ENCODE results near the gene ANKRD10.

Gene ANKRD10

DNA sequence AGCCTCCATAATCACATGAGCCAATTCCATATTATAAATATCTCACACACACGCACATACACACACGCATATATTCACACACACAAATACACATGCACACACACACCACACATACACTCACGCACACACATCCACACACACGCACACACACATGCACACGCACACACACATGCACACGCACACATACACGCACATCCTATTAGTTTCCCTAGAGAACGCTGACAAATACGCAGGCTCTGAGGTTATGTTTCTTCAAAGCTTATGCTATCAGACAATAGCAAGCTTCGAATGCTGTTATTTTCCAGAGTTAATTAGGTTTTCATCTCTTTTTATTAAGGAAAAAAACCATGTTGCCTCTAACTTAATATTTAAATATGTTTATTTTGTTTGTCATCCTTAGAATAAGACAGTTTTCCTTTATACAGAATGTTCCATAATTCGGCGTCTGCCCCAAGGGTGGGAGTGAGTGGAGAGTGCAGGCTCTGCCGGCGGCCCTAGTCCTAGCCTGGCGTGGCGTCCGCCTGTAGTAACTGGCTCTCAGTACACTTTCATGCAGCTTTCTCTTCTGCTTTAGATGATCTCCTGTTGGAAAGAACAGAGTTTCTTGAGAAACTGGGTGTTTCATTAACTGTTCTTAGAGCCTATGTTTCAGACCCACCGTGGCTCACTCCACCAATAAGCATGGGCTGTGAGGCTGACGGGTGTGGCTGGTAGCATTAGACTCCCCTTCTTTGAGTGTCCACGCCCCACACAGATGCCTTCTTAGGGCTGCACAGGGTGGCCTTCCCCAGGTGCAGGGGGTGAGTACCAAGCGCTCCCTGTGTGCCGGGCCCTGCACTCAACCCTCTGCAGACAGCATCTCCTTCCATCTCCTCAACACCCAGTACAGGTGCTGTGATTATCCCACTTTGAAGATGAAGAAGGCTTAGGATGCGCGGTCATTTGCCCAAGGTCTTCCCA is 30.4 kb upstream of the ANKRD10 start:
- Histone ChIP-seq H3K9me3 (ENCODE audit: control insufficient read depth in 2 of 2, low read length in 2 of 2) (no peaks in the 10 kb centered on the region), H3K36me3 (ENCODE audit: control insufficient read depth in 2 of 2, insufficient read depth in 2 of 2, low read length in 2 of 2) (no peaks in the 10 kb centered on the region), H3K27me3 (ENCODE audit: control insufficient read depth in 1 of 2, insufficient read depth in 2 of 2, low read length in 2 of 2) (no peaks in the 10 kb centered on the region), H3K4me3 (ENCODE audit: low read length in 2 of 2) (no peak overlapping the region), H3K4me1 (ENCODE audit: control insufficient read depth, insufficient read depth, low read length) (no peaks in the 10 kb centered on the region), H3K9ac (ENCODE audit: low read length in 2 of 2) (no peak overlapping the region), H3K27ac (ENCODE audit: low read length) (no peak overlapping the region)

DNA sequence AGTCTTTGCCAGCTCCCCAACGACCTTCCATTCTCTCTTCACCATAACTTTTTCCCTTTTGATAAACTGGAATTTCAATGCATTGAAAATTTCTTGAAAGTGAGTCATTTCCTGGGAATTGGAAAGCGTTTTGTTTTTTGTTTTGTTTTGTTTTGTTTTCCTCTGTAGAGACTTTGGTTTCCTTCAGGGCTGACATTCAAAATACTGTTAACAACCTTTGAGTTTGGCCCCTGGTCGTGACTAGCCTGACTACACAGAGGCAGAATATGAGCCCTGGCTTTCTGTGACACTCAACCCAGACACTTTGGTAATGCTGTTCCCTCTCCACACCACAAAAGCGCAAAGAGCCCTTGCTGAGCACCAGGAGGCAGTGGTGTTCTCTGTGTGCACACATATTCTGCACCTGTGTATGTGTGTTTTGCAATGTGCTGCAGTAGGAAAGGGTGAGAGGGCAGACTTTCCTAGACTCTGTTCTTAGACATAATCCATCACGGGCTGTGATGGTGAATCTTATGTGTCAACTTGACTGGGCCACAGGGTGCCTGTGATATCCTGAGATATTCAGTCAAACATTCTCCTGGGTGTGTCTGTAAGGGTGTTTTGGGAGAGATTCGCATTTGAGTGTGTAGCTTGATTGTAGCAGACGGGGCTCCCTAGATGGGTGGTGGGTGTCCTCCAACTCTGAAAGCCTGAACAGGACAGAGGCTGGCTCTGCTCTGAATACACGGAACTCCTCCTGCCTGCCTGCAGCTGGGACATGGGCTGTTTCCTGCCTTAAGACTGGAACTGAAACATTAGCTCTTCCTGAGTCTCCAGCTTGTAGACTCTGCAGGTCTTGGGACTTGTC is 29.5 kb upstream of the ANKRD10 start:
- H3K4me3 ChIP-seq (ENCODE audit: low read length in 2 of 2) = no peak overlapping the region
- H3K27ac ChIP-seq (ENCODE audit: low read length) = no peak overlapping the region
- H3K9ac ChIP-seq (ENCODE audit: low read length in 2 of 2) = no peak overlapping the region
- no peaks in the 10 kb centered on the region for H3K27me3 ChIP-seq (ENCODE audit: control insufficient read depth in 1 of 2, insufficient read depth in 2 of 2, low read length in 2 of 2)
- H3K9me3 ChIP-seq (ENCODE audit: control insufficient read depth in 2 of 2, low read length in 2 of 2) = no peaks in the 10 kb centered on the region
- H3K4me1 ChIP-seq (ENCODE audit: control insufficient read depth, insufficient read depth, low read length) = no peaks in the 10 kb centered on the region
- no peaks in the 10 kb centered on the region for H3K36me3 ChIP-seq (ENCODE audit: control insufficient read depth in 2 of 2, insufficient read depth in 2 of 2, low read length in 2 of 2)

DNA sequence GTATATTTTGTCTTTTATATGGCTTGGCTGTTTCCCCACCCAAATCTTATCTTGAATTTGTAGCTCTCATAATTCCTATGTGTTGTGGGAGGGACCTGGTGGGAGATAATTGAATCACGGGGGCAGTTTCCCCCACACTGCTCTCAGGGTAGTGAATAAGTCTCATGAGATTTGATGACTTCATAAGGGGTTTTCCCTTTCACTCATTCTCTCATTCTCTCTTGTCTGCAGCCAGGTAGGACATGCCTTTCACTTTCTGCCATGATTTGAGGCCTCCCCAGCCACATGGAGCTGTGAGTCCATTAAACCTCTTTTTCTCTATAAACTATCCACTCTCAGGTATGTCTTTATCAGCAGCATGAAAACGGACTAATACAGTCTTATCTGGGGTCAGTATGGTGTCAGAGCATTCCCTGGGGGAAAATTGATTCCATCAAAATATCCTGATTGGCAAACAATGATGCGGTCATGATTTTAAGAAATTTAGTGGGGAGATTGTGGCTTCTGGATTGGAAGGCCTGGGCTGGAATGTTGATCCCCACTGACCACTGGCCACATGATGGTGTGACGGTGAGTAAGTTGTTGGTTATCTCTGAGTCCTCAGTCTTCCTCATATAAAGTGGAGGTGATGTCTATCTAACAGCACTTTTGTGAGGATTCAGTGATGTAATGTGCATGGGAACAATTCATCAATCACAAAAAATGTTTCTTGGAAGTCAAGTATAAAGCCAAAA is 27.5 kb upstream of the ANKRD10 start:
- no peak overlapping the region for H3K9ac ChIP-seq (ENCODE audit: low read length in 2 of 2)
- H3K36me3 ChIP-seq (ENCODE audit: control insufficient read depth in 2 of 2, insufficient read depth in 2 of 2, low read length in 2 of 2) = no peaks in the 10 kb centered on the region
- H3K27me3 ChIP-seq (ENCODE audit: control insufficient read depth in 1 of 2, insufficient read depth in 2 of 2, low read length in 2 of 2) = no peaks in the 10 kb centered on the region
- H3K4me3 ChIP-seq (ENCODE audit: low read length in 2 of 2) = no peak overlapping the region
- no peaks in the 10 kb centered on the region for H3K4me1 ChIP-seq (ENCODE audit: control insufficient read depth, insufficient read depth, low read length)
- H3K27ac ChIP-seq (ENCODE audit: low read length) = no peak overlapping the region
- H3K9me3 ChIP-seq (ENCODE audit: control insufficient read depth in 2 of 2, low read length in 2 of 2) = no peaks in the 10 kb centered on the region

DNA sequence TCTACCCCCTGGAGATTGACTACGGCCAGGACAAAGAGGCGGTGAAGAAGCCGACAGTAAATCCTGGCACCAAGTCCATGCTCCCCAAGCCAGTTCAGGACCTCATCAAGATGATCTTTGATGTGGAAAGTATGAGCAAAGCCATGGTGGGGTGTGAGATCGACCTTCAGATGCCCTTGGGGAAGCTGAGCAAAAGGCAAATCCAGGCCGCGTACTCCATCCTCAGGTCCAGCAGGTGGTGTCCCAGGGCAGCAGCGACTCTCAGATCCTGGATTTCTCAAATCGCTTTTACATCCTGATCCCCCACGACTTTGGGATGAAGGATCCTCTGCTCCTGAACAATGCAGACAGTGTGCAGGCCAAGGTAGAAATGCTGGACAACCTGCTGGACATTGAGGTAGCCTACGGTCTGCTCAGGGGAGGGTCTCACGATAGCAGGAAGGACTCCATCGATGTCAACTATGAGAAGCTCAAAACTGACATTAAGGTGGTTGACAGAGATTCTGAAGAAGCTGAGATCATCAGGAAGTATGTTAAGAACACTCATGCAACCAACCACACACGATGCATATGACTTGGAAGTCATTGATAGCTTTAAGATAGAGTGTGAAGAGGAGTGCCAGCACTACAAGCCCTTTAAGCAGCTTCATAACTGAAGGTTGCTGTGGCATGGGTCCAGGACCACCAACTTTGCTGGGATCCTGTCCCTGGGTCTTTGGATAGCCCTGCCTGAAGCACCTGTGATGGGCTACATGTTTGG is 24.0 kb upstream of the ANKRD10 start:
- no peaks in the 10 kb centered on the region for H3K4me1 ChIP-seq (ENCODE audit: control insufficient read depth, insufficient read depth, low read length)
- no peak overlapping the region for H3K4me3 ChIP-seq (ENCODE audit: low read length in 2 of 2)
- H3K27ac ChIP-seq (ENCODE audit: low read length) = no peak overlapping the region
- no peak overlapping the region for H3K9ac ChIP-seq (ENCODE audit: low read length in 2 of 2)
- H3K36me3 ChIP-seq (ENCODE audit: control insufficient read depth in 2 of 2, insufficient read depth in 2 of 2, low read length in 2 of 2) = no peaks in the 10 kb centered on the region
- H3K9me3 ChIP-seq (ENCODE audit: control insufficient read depth in 2 of 2, low read length in 2 of 2) = peaks cover 5 to 9% of the 10 kb centered on the region in 2 donors
- no peaks in the 10 kb centered on the region for H3K27me3 ChIP-seq (ENCODE audit: control insufficient read depth in 1 of 2, insufficient read depth in 2 of 2, low read length in 2 of 2)

DNA sequence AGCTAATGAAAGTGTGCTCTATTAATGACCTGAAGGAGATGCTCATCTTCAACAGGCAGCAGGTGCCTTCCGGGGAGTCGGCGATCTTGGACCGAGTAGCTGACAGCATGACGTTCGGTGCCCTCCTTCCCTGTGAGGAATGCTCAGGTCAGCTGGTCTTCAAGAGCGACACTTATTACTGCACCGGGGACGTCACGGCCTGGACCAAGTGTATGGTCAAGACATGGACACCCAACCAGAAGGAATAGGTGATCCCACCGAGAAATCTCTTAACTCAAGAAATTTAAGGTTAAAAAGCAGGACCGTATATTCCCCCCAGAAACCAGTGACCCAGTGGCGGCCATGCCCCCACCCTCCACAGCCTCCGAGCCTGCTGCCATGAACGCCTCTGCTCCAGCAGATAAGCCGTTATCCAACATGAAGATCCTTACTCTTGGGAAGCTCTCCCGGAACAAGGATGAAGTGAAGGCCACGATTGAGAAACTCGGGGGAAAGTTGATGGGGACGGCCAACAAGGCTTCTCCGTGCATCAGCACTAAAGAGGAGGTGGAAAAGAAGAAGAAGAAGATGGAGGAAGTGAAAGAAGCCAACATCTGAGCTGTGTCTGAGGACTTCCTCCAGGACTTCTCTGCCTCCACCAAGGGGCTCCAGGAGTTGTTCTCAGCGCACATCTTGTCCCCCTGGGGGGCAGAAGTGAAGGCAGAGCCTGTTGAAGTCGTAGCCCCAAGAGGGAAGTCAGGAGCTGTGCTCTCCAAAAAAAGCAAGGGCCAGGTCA is 22.8 kb upstream of the ANKRD10 start:
- H3K9me3 ChIP-seq (ENCODE audit: control insufficient read depth in 2 of 2, low read length in 2 of 2) = peaks cover 11 to 16% of the 10 kb centered on the region in 2 donors
- H3K36me3 ChIP-seq (ENCODE audit: control insufficient read depth in 2 of 2, insufficient read depth in 2 of 2, low read length in 2 of 2) = no peaks in the 10 kb centered on the region
- H3K4me3 ChIP-seq (ENCODE audit: low read length in 2 of 2) = no peak overlapping the region
- H3K9ac ChIP-seq (ENCODE audit: low read length in 2 of 2) = no peak overlapping the region
- H3K27me3 ChIP-seq (ENCODE audit: control insufficient read depth in 1 of 2, insufficient read depth in 2 of 2, low read length in 2 of 2) = peaks cover 0 to 2% of the 10 kb centered on the region in 2 donors
- no peak overlapping the region for H3K27ac ChIP-seq (ENCODE audit: low read length)
- no peaks in the 10 kb centered on the region for H3K4me1 ChIP-seq (ENCODE audit: control insufficient read depth, insufficient read depth, low read length)

DNA sequence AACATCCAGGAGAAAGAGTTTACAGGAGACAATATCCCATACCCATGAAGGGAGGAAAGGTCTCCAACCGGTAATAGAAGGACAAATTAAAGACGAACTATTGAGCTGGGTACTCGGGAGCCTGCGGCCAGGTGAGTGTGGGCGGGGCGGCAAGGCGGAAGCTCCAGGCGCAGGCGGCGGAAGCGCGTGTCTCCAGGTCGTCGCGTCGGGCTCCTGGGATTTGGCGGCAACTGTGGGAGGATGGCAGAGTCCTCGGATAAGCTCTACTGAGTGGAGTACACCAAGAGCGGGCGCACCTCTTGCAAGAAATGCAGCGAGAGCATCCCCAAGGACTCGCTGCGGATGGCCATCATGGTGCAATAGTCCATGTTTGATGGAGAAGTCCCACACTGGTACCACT is 21.6 kb upstream of the ANKRD10 start:
- H3K36me3 ChIP-seq (ENCODE audit: control insufficient read depth in 2 of 2, insufficient read depth in 2 of 2, low read length in 2 of 2) = no peaks in the 10 kb centered on the region
- H3K4me3 ChIP-seq (ENCODE audit: low read length in 2 of 2) = no peak overlapping the region
- H3K4me1 ChIP-seq (ENCODE audit: control insufficient read depth, insufficient read depth, low read length) = no peaks in the 10 kb centered on the region
- peaks cover 11 to 17% of the 10 kb centered on the region in 2 donors for H3K9me3 ChIP-seq (ENCODE audit: control insufficient read depth in 2 of 2, low read length in 2 of 2)
- no peak overlapping the region for H3K27ac ChIP-seq (ENCODE audit: low read length)
- peaks cover 0 to 4% of the 10 kb centered on the region in 2 donors for H3K27me3 ChIP-seq (ENCODE audit: control insufficient read depth in 1 of 2, insufficient read depth in 2 of 2, low read length in 2 of 2)
- no peak overlapping the region for H3K9ac ChIP-seq (ENCODE audit: low read length in 2 of 2)

DNA sequence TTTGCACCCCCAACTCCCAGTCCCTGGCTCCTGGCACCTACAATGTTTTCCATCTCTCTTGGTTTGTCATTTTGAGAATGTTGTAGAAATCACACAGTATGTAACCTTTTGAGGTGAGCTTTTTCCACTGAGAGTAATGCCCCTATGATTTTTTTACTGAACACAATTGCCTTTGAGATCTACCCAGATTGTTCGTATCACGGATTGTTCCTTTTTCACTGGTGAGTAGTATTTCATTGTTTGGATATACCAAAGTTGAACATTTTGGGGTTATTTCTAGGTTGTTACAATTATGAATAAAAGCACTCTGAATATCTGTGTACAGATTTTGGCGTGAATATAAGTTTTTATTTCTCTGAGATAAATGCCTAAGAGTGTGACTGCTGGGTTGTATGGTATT is 17.7 kb upstream of the ANKRD10 start:
- H3K27ac ChIP-seq (ENCODE audit: low read length) = no peak overlapping the region
- H3K36me3 ChIP-seq (ENCODE audit: control insufficient read depth in 2 of 2, insufficient read depth in 2 of 2, low read length in 2 of 2) = no peaks in the 10 kb centered on the region
- H3K9me3 ChIP-seq (ENCODE audit: control insufficient read depth in 2 of 2, low read length in 2 of 2) = peaks cover 13 to 17% of the 10 kb centered on the region in 2 donors
- no peaks in the 10 kb centered on the region for H3K4me1 ChIP-seq (ENCODE audit: control insufficient read depth, insufficient read depth, low read length)
- H3K9ac ChIP-seq (ENCODE audit: low read length in 2 of 2) = no peak overlapping the region
- no peak overlapping the region for H3K4me3 ChIP-seq (ENCODE audit: low read length in 2 of 2)
- H3K27me3 ChIP-seq (ENCODE audit: control insufficient read depth in 1 of 2, insufficient read depth in 2 of 2, low read length in 2 of 2) = peaks cover 3 to 4% of the 10 kb centered on the region in 2 donors

DNA sequence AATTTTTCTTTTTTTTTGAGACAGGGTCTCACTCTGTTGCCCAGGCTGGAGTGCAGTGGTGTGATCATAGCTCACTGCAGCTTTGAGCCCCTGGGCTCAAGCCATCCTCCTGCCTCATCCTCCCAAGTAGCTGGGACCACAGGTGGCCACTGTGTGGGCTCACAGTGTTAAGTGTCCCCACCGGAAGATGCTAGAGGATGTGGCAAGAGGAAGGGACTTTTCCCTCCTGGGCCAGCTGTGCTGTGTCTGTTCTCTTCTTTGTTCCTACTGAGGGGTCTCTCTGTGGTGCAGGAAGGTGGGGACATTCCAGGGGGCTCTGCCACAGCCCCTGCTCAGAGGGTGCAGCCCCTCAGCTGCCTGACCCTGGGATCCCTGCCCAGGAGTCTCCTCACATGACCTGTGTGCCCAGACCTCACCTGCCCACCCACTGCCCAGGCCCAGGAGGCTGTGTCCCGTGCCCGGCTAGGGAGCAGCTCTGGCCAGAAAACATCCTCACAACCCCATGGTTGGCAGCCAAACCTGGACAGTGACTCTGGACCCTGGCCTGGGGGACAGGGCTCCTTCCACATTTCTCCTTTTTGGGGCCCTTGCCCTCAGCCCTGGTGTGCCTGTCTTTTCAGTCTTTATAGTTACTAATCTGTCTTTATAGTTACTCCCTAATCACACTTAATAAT is 14.4 kb upstream of the ANKRD10 start:
- Histone ChIP-seq H3K4me1 (ENCODE audit: control insufficient read depth, insufficient read depth, low read length) (no peaks in the 10 kb centered on the region), H3K9me3 (ENCODE audit: control insufficient read depth in 2 of 2, low read length in 2 of 2) (peaks cover 8 to 14% of the 10 kb centered on the region in 2 donors), H3K4me3 (ENCODE audit: low read length in 2 of 2) (no peak overlapping the region), H3K9ac (ENCODE audit: low read length in 2 of 2) (no peak overlapping the region), H3K36me3 (ENCODE audit: control insufficient read depth in 2 of 2, insufficient read depth in 2 of 2, low read length in 2 of 2) (no peaks in the 10 kb centered on the region), H3K27ac (ENCODE audit: low read length) (no peak overlapping the region), H3K27me3 (ENCODE audit: control insufficient read depth in 1 of 2, insufficient read depth in 2 of 2, low read length in 2 of 2) (peaks cover 4 to 7% of the 10 kb centered on the region in 2 donors)

DNA sequence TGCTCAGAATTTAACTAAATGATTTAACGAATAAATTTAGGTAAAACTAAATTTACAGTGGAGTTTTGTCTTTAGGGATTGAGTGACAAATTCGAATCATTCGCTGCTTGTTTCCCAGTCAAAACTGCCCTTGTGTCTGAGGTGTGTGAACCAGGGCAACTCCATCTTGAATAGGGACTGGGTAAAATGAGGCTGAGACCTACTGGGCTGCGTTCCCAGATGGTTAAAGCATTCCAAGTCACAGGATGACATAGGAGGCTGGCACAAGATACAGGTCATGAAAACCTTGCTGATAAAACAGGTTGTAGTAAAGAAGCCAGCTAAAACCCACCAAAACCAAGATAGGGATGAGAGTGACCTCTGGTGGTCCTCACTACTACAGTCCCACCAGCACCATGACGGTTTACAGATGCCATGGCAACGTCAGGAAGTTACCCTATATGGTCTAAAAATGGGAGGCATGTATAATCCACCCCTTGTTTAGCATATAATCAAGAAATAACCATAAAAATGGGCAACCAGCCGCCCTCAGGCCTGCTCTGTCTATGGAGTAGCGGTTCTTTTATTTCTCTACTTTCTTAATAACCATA is 10.2 kb upstream of the ANKRD10 start:
- H3K36me3 ChIP-seq (ENCODE audit: control insufficient read depth in 2 of 2, insufficient read depth in 2 of 2, low read length in 2 of 2) = no peaks in the 10 kb centered on the region
- peaks cover 0 to 10% of the 10 kb centered on the region in 2 donors for H3K27me3 ChIP-seq (ENCODE audit: control insufficient read depth in 1 of 2, insufficient read depth in 2 of 2, low read length in 2 of 2)
- no peak overlapping the region for H3K27ac ChIP-seq (ENCODE audit: low read length)
- no peak overlapping the region for H3K4me3 ChIP-seq (ENCODE audit: low read length in 2 of 2)
- H3K9ac ChIP-seq (ENCODE audit: low read length in 2 of 2) = no peak overlapping the region
- peaks cover 0 to under 1% of the 10 kb centered on the region in 2 donors for H3K9me3 ChIP-seq (ENCODE audit: control insufficient read depth in 2 of 2, low read length in 2 of 2)
- H3K4me1 ChIP-seq (ENCODE audit: control insufficient read depth, insufficient read depth, low read length) = no peaks in the 10 kb centered on the region

Data from stomach smooth muscle (tissue), 2 donors.